H1 (cell line): ENCODE data around the gene SLC6A6. TPM values are rescaled to one million over a fixed set of nuclear protein-coding genes. Genes with fewer than 3 reads are reported as not detected.

ENCODE experiments used
- CTCF ChIA-PET: fragments of 300-600 bp; sonication (Branson Sonifier 250); formaldehyde crosslinking; loops from one replicate; lab custom pipeline; 2021; ENCODE audit not compliant: partially characterized antibody; lab: Charles Lee
- POLR2A ChIA-PET: fragments of 300-600 bp; sonication (Branson Sonifier 250); formaldehyde crosslinking; loops from one replicate; lab custom pipeline; 2021; ENCODE audit warnings: inconsistent platforms; ENCODE audit not compliant: partially characterized antibody; lab: Charles Lee
- DNase-seq, 2 experiments: peaks; one replicate each; pipeline versions ENCODE4 v3.0.0 to v3.0.0-alpha.2; 2010 to 2022; ENCODE audit warnings: low spot score in 2 of 2, low read depth in 1 of 2, mixed read lengths in 1 of 2
- FAIRE-seq: peaks from 2 replicates; lab custom pipeline; 2011; peaks lifted over from hg19 to GRCh38; lab: Jason Lieb, UNC
- H2AFZ ChIP-seq: 2 replicates; pipeline ENCODE4 v1.8.1; 2012; ENCODE audit warnings: low read length, inconsistent platforms
- H2AK5ac ChIP-seq: 2 replicates; pipeline ENCODE4 v1.6.1; 2013; ENCODE audit warnings: low read depth, low read length
- H2BK120ac ChIP-seq: replicated peaks from 2 replicates; pipeline ENCODE3; 2013; ENCODE audit warnings: low read depth, low read length, inconsistent platforms
- H2BK12ac ChIP-seq: 2 replicates; pipeline ENCODE4 v1.6.1; 2013; ENCODE audit warnings: low read depth, low read length
- H2BK15ac ChIP-seq: 2 replicates; pipeline ENCODE4 v1.6.1; 2013; ENCODE audit warnings: low read length
- H2BK20ac ChIP-seq: 2 replicates; pipeline ENCODE4 v1.6.1; 2013; ENCODE audit warnings: low read length
- H2BK5ac ChIP-seq: 2 replicates; pipeline ENCODE4 v1.6.1; 2013; ENCODE audit warnings: low read depth, low read length
- H3K14ac ChIP-seq: 2 replicates; pipeline ENCODE4 v1.6.1; 2013; ENCODE audit warnings: inconsistent platforms; ENCODE audit not compliant: insufficient read length
- H3K18ac ChIP-seq: 2 replicates; pipeline ENCODE4 v1.6.1; 2013; ENCODE audit warnings: low read length; ENCODE audit errors: extremely low read depth
- H3K23ac ChIP-seq: 2 replicates; pipeline ENCODE4 v1.6.1; 2013; ENCODE audit warnings: inconsistent platforms; ENCODE audit not compliant: insufficient read length
- H3K23me2 ChIP-seq: 2 replicates; pipeline ENCODE4 v1.6.1; 2013; ENCODE audit warnings: low read depth, low read length
- H3K27ac ChIP-seq: 2 replicates; pipeline ENCODE4 v1.6.1; 2011; ENCODE audit warnings: low read depth, low read length, inconsistent platforms
- H3K27me3 ChIP-seq, 4 experiments: replicated peaks in 1 of 4; 1 replicate in 1 of 4; 2 replicates in 3 of 4; pipeline versions ENCODE4 v1.6.1 to v1.8.1; 2011 to 2013; ENCODE audit warnings: low read length in 3 of 4, mild to moderate bottlenecking in 3 of 4, inconsistent platforms in 2 of 4, mixed read lengths in 2 of 4, moderate library complexity in 1 of 4; ENCODE audit not compliant: control insufficient read depth in 3 of 4, insufficient read depth in 3 of 4; ENCODE audit errors: extremely low read depth in 1 of 4
- H3K36me3 ChIP-seq, 4 experiments: 2 replicates each; pipeline versions ENCODE4 v1.6.1 to v1.8.1; 2011 to 2013; ENCODE audit warnings: mild to moderate bottlenecking in 4 of 4, low read length in 3 of 4, moderate library complexity in 2 of 4, control low read depth in 1 of 4, inconsistent platforms in 1 of 4; ENCODE audit not compliant: insufficient read depth in 4 of 4, control insufficient read depth in 2 of 4
- H3K4ac ChIP-seq: replicated peaks from 2 replicates; pipeline ENCODE3; 2013; ENCODE audit warnings: low read length, low read depth, mixed read lengths, inconsistent platforms; ENCODE audit not compliant: insufficient read length
- H3K4me1 ChIP-seq, 4 experiments: replicated peaks in 1 of 4; 1 replicate in 1 of 4; 2 replicates in 3 of 4; pipeline versions ENCODE4 v1.6.1 to v1.8.1; 2011 to 2013; ENCODE audit warnings: low read length in 3 of 4, inconsistent platforms in 2 of 4, mixed read lengths in 1 of 4; ENCODE audit not compliant: insufficient read depth in 4 of 4, control insufficient read depth in 3 of 4
- H3K4me2 ChIP-seq, 2 experiments: 2 replicates each; pipeline versions ENCODE4 v1.6.1 to v1.8.1; 2011 to 2013; ENCODE audit warnings: low read depth in 2 of 2, low read length in 2 of 2, control low read depth in 1 of 2, inconsistent platforms in 1 of 2, mild to moderate bottlenecking in 1 of 2; ENCODE audit not compliant: insufficient read depth in 1 of 2
- H3K4me3 ChIP-seq, 4 experiments: fragments of 200-600, 300-600 bp in 1 of 4; sonication (generic), shearing (Covaris generic), sonication (Bioruptor Twin) in 1 of 4; 2 replicates each; pipeline versions ENCODE4 v1.5.1 to v1.8.1; 2011 to 2016; ENCODE audit warnings: low read length in 4 of 4, low read depth in 3 of 4, control low read depth in 2 of 4, inconsistent platforms in 2 of 4, mild to moderate bottlenecking in 2 of 4, mixed read lengths in 1 of 4, moderate library complexity in 1 of 4; ENCODE audit not compliant: insufficient read depth in 2 of 4; ENCODE audit errors: extremely low read depth in 1 of 4
- H3K56ac ChIP-seq: replicated peaks from 2 replicates; pipeline ENCODE3; 2013; ENCODE audit warnings: low read depth, mild to moderate bottlenecking, mixed read lengths, low read length, inconsistent platforms; ENCODE audit not compliant: insufficient read length
- H3K79me1 ChIP-seq: 2 replicates; pipeline ENCODE4 v1.6.1; 2013; ENCODE audit warnings: low read depth, low read length, control low read depth
- H3K79me2 ChIP-seq, 2 experiments: 2 replicates each; pipeline versions ENCODE4 v1.6.1 to v1.8.1; 2012 to 2013; ENCODE audit warnings: low read length in 2 of 2, mild to moderate bottlenecking in 2 of 2, inconsistent platforms in 1 of 2; ENCODE audit not compliant: insufficient read depth in 2 of 2, control insufficient read depth in 1 of 2
- H3K9ac ChIP-seq, 4 experiments: replicated peaks in 1 of 4; 1 replicate in 1 of 4; 2 replicates in 3 of 4; pipeline versions ENCODE4 v1.6.1 to v1.8.1; 2011 to 2013; ENCODE audit warnings: low read depth in 3 of 4, low read length in 3 of 4, control low read depth in 2 of 4, mild to moderate bottlenecking in 2 of 4, moderate library complexity in 2 of 4, inconsistent platforms in 1 of 4; ENCODE audit errors: extremely low read depth in 1 of 4
- H3K9me3 ChIP-seq, 2 experiments: 2 replicates each; pipeline versions ENCODE4 v1.6.1 to v1.8.1; 2012 to 2013; ENCODE audit warnings: mild to moderate bottlenecking in 2 of 2, moderate library complexity in 2 of 2, control low read depth in 1 of 2, inconsistent platforms in 1 of 2, low read depth in 1 of 2, low read length in 1 of 2, mixed read lengths in 1 of 2; ENCODE audit not compliant: insufficient read depth in 2 of 2
- H4K20me1 ChIP-seq, 2 experiments: replicated peaks in 1 of 2; 2 replicates each; pipeline versions ENCODE3 to v1.8.1; 2011 to 2013; ENCODE audit warnings: inconsistent platforms in 2 of 2, low read length in 2 of 2, mild to moderate bottlenecking in 1 of 2; ENCODE audit not compliant: insufficient read depth in 2 of 2, control insufficient read depth in 1 of 2
- H4K5ac ChIP-seq: 2 replicates; pipeline ENCODE4 v1.6.1; 2013; ENCODE audit warnings: low read length, low read depth, mixed read lengths, inconsistent platforms; ENCODE audit not compliant: insufficient read length
- H4K8ac ChIP-seq: 2 replicates; pipeline ENCODE4 v1.8.0; 2013; ENCODE audit warnings: mild to moderate bottlenecking, moderate library complexity, low read length, inconsistent platforms; ENCODE audit not compliant: insufficient read depth; ENCODE audit errors: extremely low read depth
- H4K91ac ChIP-seq: replicated peaks from 2 replicates; pipeline ENCODE3; 2013; ENCODE audit warnings: low read length, mixed read lengths, inconsistent platforms; ENCODE audit not compliant: insufficient read length
- GTF2F1 ChIP-seq: IDR thresholded peaks from 2 replicates; pipeline ENCODE4 v1.6.1; 2012; ENCODE audit warnings: low read depth, low read length, improper control_type of control experiment, borderline replicate concordance
- HDAC6 ChIP-seq: IDR thresholded peaks from one replicate; pipeline ENCODE4 v1.7.1; 2012; ENCODE audit warnings: low read depth, mild to moderate bottlenecking, inconsistent platforms, low read length, moderate library complexity
- WGBS, 2 experiments: shearing (Covaris generic) in 1 of 2; methylation state at CpG; one replicate each; pipeline versions ENCODE4 v1.1.6 to v1.1.7; 2013 to 2015; ENCODE audit warnings: low lambda C conversion rate in 2 of 2, mixed read lengths in 2 of 2, inconsistent platforms in 1 of 2, low coverage in 1 of 2, missing lambda C conversion rate in 1 of 2; ENCODE audit not compliant: insufficient replicate concordance in 2 of 2, insufficient coverage in 1 of 2, insufficient read length in 1 of 2; ENCODE audit errors: extremely low coverage in 1 of 2, missing lambda C conversion rate in 1 of 2; 5-methylcytosine and 5-hydroxymethylcytosine counted together
- polyA plus RNA-seq, 7 experiments: library from polyadenylated mRNA; depleted of rRNA in 3 of 7; stranded (reverse) in 5 of 7; unstranded in 2 of 7; fragments of >200 nt in 5 of 7; fragments of 200-250 nt in 2 of 7; gene quantifications; 1 replicate in 5 of 7; 2 replicates in 1 of 7; 4 replicates in 1 of 7; pipeline versions ENCODE4 v1.2.1 to v1.2.3, GENCODE V29; 2011 to 2013; ENCODE audit warnings: missing spikeins in 2 of 7, mixed read lengths in 2 of 7
- total RNA-seq: library from RNA; stranded (reverse); fragmentation: NEBNext Ultra II Directional; extraction: Animal tissue kit (Norgen Biotek cat#: 25700); gene quantifications from 2 replicates; pipeline ENCODE4 v1.2.1, GENCODE V29; 2021

The SLC6A6 gene
- total and polyA plus RNA-seq, 2 of the 8 experiments (the other 6 are each of a cell fraction or from before 2014, with no cell fraction given) = 66.2 to 144 TPM

GRCh38 chr3:14428087-14429033 is 26.0 kb downstream of the SLC6A6 start:
- 88% methylated on average over 7 of the region's 7 CpGs; no CpG with 5 or more reads in 1 of the 2 experiments for WGBS, 2 experiments
- Histone ChIP-seq H3K9me3 (no peaks in the 10 kb centered on the region), H3K23ac (no peak overlapping the region), H3K9ac (no peak overlapping the region), H3K4me1 (peaks cover 9 to 38% (median 23%) of the 10 kb centered on the region in 4 experiments), H3K18ac (no peak overlapping the region), H4K8ac (no peak overlapping the region), H3K79me2 (peaks cover 3 to 80% of the 10 kb centered on the region in 2 experiments), H3K4ac (no peak overlapping the region), H3K56ac (no peak overlapping the region), H4K91ac (no peak overlapping the region), H3K23me2 (no peaks in the 10 kb centered on the region), H2BK120ac (no peak overlapping the region), H3K14ac (no peak overlapping the region), H2BK20ac (no peak overlapping the region), H3K27ac (no peak overlapping the region), H3K4me2 (no peak overlapping the region), H3K79me1 (peaks cover 30% of the 10 kb centered on the region), H4K20me1 (peaks cover 19 to 55% of the 10 kb centered on the region in 2 experiments), H2BK15ac (no peak overlapping the region), H2AK5ac (no peak overlapping the region), H2BK5ac (no peak overlapping the region), H2BK12ac (no peak overlapping the region), H2AFZ (no peak overlapping the region), H3K27me3 (no peaks in the 10 kb centered on the region), H3K36me3 (no peaks in the 10 kb centered on the region), H4K5ac (no peak overlapping the region), H3K4me3 (no peak overlapping the region)
- ChIA-PET CTCF (interaction anchor here (0.9 to 2.8 kb wide), 6 partner anchors 9 to 162 kb away, joined by 3 to 9 read pairs (median 5); no protein-coding TSS in a partner anchor), POLR2A (interaction anchor here (1.4 to 1.5 kb wide), 2 partner anchors 24 to 26 kb away, joined by 3 read pairs; partner anchors contain the start of gene SLC6A6)
- DNase-seq (no peak), FAIRE-seq (no peak)
- TF ChIP-seq HDAC6 (no peak), GTF2F1 (no peak)
